BLaER1 treated with 17β-estradiol and CSF1 and Interleukin-3, amounts not matched to agents 10 nM and 100 nM (cell line): ENCODE data around the gene CLDN24.

Experiments
- H3K27ac ChIP-seq, 11 experiments: shearing (Covaris generic); formaldehyde crosslinking; 2 replicates each; pipeline ENCODE4 v1.8.1; 2022
- H3K27me3 ChIP-seq, 11 experiments: shearing (Covaris generic); formaldehyde crosslinking; 2 replicates each; pipeline ENCODE4 v1.8.1; 2022
- H3K36me3 ChIP-seq, 11 experiments: shearing (Covaris generic); formaldehyde crosslinking; 2 replicates each; pipeline ENCODE4 v1.8.1; 2022
- H3K4me1 ChIP-seq, 10 experiments: shearing (Covaris generic); formaldehyde crosslinking; 2 replicates each; pipeline ENCODE4 v1.8.1; 2022
- H3K4me2 ChIP-seq, 11 experiments: shearing (Covaris generic); formaldehyde crosslinking; 2 replicates each; pipeline ENCODE4 v1.8.1; 2022
- H3K4me3 ChIP-seq, 10 experiments: shearing (Covaris generic); formaldehyde crosslinking; 2 replicates each; pipeline ENCODE4 v1.8.1; 2022
- H3K9ac ChIP-seq, 11 experiments: shearing (Covaris generic); formaldehyde crosslinking; 2 replicates each; pipeline ENCODE4 v1.8.1; 2022
- H3K9me3 ChIP-seq, 11 experiments: shearing (Covaris generic); formaldehyde crosslinking; replicated peaks in 1 of 11; 2 replicates each; pipeline ENCODE4 v1.8.1; 2022
- H4K20me1 ChIP-seq, 11 experiments: shearing (Covaris generic); formaldehyde crosslinking; 2 replicates each; pipeline ENCODE4 v1.8.1; 2022
- Cebpa-rat ChIP-seq, 11 experiments: shearing (Covaris generic); IDR thresholded peaks; 2 replicates each; pipeline ENCODE4 v1.8.1; 2022

Gene CLDN24

DNA sequence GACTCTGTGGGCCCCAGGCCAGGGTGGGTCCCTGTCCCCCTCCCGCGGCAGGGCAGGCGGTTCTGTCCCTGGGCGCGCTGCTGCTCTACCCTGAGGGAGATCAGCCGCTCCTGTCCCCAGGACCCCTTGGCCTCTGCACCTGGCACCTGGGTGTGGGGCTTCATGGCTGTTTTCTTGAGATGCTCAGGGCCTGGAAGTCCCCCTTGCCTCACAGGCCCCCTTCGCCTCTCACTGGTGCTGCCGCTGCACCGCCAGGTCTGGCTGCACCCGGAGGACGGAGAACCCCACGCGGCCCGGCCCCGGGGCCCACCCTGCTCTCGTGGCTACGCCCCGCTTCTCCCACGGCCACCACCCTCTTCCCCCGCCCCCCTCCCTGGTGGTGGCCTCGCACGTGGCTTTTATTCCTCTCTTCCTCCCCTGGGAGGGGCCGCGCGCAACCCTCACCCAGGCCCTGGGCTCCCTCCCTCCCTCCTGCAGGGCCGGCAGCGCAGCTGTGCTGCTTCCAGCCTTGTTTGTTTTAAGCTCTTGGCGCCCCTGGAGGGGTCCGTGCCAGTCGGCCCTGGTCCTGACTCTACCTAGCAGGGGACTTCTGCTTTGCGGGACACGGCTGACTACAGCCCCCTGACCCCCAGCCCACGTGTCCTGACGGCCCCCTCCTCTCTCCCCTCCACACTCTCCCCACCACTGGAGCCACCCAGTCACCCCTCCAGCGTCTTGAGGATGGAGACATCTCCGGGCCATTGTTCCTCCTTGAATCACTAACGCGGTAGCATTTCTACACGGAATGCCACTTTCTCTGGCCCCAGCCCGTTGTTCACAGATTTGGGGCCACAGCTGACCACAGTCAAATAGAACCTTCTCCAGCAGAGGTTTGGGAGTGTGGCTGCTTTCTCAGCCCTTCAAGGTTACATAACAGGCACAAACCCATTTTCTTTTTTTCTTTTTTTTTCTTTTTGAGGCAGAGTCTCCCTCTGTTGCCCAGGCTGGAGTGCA lies 20.6 kb upstream of the CLDN24 start:
- peaks cover 33 to 50% (median 45%) of the 10 kb centered on the region in 10 experiments for H3K4me1 ChIP-seq
- TF ChIP-seq Cebpa-rat (IDR thresholded peaks at IDR 0.05) = no peak
- H3K9ac ChIP-seq = peak overlapping the region; percentile 5 to 76 (median 67); a peak in 20 of 22 replicates
- peak overlapping the region; percentile 73 to 88 (median 84) for H3K4me2 ChIP-seq
- peak overlapping the region in 10 of 11 experiments; percentile 18 to 79 (median 62); a peak in 18 of 22 replicates for H3K27ac ChIP-seq
- no peaks in the 10 kb centered on the region for H3K36me3 ChIP-seq
- peak overlapping the region; percentile 21 to 65 (median 46); a peak in 19 of 20 replicates for H3K4me3 ChIP-seq
- no peaks in the 10 kb centered on the region for H3K9me3 ChIP-seq
- peaks cover 0 to 4% (median 0%) of the 10 kb centered on the region in 11 experiments; a peak in 1 of 22 replicates for H3K27me3 ChIP-seq
- H4K20me1 ChIP-seq = no peaks in the 10 kb centered on the region

- TF ChIP-seq Cebpa-rat (IDR thresholded peaks at IDR 0.05) = no peak
- Histone ChIP-seq H3K9ac (peak overlapping the region in 6 of 11 experiments; percentile 8 to 68 (median 33); a peak in 9 of 22 replicates), H3K9me3 (no peaks in the 10 kb centered on the region), H4K20me1 (no peaks in the 10 kb centered on the region), H3K27me3 (peaks cover 0 to 4% (median 0%) of the 10 kb centered on the region in 11 experiments; a peak in 1 of 22 replicates), H3K27ac (peak overlapping the region in 8 of 11 experiments; percentile 4 to 73 (median 41); a peak in 11 of 22 replicates), H3K4me3 (no peak overlapping the region), H3K4me2 (peak overlapping the region; percentile 52 to 95 (median 84)), H3K4me1 (peaks cover 26 to 50% (median 38%) of the 10 kb centered on the region in 10 experiments), H3K36me3 (no peaks in the 10 kb centered on the region)
Measured at GRCh38 chr4:183337833-183338232, 15.6 kb upstream of the CLDN24 start.

DNA sequence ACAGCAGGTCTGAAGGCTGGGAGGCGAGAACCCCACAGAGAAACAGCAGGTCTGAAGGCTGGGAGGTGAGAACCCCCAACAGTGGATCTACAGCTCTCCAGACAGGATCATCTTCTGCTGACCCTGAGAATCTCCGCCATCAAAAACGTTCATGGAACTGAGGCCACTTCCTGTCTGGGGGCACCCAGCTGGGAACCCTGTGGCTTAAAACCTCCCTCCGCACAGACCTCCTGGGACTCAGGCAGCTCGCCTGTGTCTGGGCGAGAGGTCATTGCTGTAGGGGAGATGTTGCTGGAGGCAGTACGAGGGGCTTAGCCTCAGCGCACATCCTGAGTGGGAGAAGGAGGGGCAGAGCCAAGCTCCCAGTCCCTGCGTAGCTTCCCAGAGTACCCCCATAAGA lies 15.1 kb upstream of the CLDN24 start:
- Histone ChIP-seq H3K9ac (peak overlapping the region in 8 of 11 experiments; percentile 3 to 68 (median 24); a peak in 10 of 22 replicates), H3K4me3 (no peak overlapping the region), H4K20me1 (no peaks in the 10 kb centered on the region), H3K27me3 (peaks cover 0 to 1% (median 0%) of the 10 kb centered on the region in 11 experiments; a peak in 1 of 22 replicates), H3K27ac (peak overlapping the region in 9 of 11 experiments; percentile 4 to 73 (median 44); a peak in 12 of 22 replicates), H3K4me1 (peaks cover 22 to 45% (median 34%) of the 10 kb centered on the region in 10 experiments), H3K4me2 (peak overlapping the region; percentile 52 to 95 (median 84)), H3K9me3 (no peaks in the 10 kb centered on the region), H3K36me3 (no peaks in the 10 kb centered on the region)
- no peak for TF ChIP-seq Cebpa-rat (IDR thresholded peaks at IDR 0.05)

DNA sequence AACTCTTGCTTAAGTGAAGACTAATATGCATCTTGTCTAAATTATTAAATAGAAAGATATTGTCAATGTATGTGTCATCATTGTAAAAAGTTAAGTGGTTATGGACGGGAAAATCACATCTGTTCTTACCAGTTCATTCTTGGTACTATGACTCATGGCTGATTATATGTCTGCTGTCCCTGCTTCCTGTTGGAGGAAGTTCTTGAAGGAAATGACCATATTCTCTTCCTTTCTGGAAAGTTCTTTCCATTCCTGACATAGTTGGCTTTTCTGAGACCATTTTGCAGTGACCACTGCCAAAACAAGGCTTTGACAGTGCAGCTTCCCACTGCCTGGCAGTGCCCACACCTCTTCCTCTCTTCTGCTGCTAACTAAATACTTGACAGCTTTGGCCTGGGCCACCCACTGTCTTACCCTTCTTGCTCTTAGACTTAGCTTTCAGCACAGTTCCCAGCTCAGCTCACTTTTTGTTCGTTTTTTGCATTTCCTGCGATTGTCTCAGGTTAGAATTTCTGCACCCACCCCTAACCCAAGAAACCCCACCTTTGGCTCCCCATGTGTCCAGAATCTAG lies 13.2 kb upstream of the CLDN24 start:
- peaks cover 21 to 43% (median 31%) of the 10 kb centered on the region in 10 experiments for H3K4me1 ChIP-seq
- H3K27ac ChIP-seq = peak overlapping the region in 5 of 11 experiments; percentile 14 to 58 (median 41); a peak in 6 of 22 replicates
- no peaks in the 10 kb centered on the region for H3K27me3 ChIP-seq
- no peaks in the 10 kb centered on the region for H3K36me3 ChIP-seq
- no peak overlapping the region for H3K4me3 ChIP-seq
- TF ChIP-seq Cebpa-rat (IDR thresholded peaks at IDR 0.05) = no peak
- H3K9ac ChIP-seq = no peak overlapping the region
- no peaks in the 10 kb centered on the region for H3K9me3 ChIP-seq
- peak overlapping the region; percentile 15 to 71 (median 48); a peak in 20 of 22 replicates for H3K4me2 ChIP-seq
- H4K20me1 ChIP-seq = no peaks in the 10 kb centered on the region

DNA sequence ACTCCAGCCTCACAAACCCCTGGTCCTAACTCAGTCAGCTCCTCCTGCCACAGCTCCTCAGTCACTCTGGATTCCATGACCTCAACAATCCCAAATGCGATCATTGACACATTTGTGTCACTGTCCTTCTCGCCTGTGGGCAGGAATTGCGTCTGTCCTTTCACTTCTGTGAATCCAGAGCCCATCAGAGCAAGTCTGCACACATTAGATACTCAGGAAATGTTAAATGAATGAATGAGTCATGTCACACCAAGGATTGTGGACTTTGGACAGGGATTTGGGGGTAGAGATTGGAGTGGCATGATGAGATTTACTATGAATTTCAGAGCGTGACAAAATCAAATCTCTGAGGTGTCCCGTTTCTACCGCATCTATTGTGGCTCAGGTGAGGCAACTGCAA lies 11.8 kb upstream of the CLDN24 start:
- H3K27me3 ChIP-seq = no peaks in the 10 kb centered on the region
- H3K27ac ChIP-seq = no peak overlapping the region
- H3K4me3 ChIP-seq = no peak overlapping the region
- peak overlapping the region in 3 of 11 experiments; percentile 1 to 31 (median 24); a peak in 3 of 22 replicates for H3K4me2 ChIP-seq
- no peaks in the 10 kb centered on the region for H3K36me3 ChIP-seq
- H3K9me3 ChIP-seq = 0 out of 22 replicates have a peak, but pooled peaks cover 0 to 5% (median 0%) of the 10 kb centered on the region in 11 experiments
- H3K4me1 ChIP-seq = peaks cover 21 to 43% (median 31%) of the 10 kb centered on the region in 10 experiments
- H3K9ac ChIP-seq = no peak overlapping the region
- TF ChIP-seq Cebpa-rat (IDR thresholded peaks at IDR 0.05) = no peak
- no peaks in the 10 kb centered on the region for H4K20me1 ChIP-seq

DNA sequence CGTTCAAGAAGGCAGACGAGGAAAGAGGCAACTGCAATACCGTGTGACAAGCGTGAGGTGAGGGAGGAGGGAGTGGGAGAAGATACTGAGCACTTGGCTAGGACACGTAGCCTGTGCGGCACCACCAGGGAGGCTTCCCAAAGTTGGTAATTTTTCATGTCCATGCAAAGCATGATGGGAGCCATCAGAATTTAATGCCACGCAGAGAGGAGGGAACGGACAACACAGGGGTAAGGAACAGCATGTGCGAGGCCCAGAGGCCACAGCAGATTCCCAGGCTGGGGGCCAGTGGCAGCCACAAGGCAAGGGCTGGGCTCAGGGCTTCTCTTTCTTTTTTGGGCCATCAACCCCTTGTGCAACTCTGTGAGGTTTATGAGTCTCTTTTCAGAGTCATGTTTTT lies 11.0 kb upstream of the CLDN24 start:
- H3K4me3 ChIP-seq = no peak overlapping the region
- no peak overlapping the region for H3K9ac ChIP-seq
- H4K20me1 ChIP-seq = no peaks in the 10 kb centered on the region
- no peak for TF ChIP-seq Cebpa-rat (IDR thresholded peaks at IDR 0.05)
- 0 out of 22 replicates have a peak, but pooled peaks cover 0 to 5% (median 0%) of the 10 kb centered on the region in 11 experiments for H3K9me3 ChIP-seq
- no peaks in the 10 kb centered on the region for H3K27me3 ChIP-seq
- H3K27ac ChIP-seq = no peak overlapping the region
- peaks cover 21 to 40% (median 29%) of the 10 kb centered on the region in 10 experiments for H3K4me1 ChIP-seq
- H3K4me2 ChIP-seq = no peak overlapping the region
- no peaks in the 10 kb centered on the region for H3K36me3 ChIP-seq

GRCh38 chr4:183332447-183332846 lies 10.2 kb upstream of the CLDN24 start:
- Histone ChIP-seq H3K27ac (no peak overlapping the region), H3K9me3 (0 out of 22 replicates have a peak, but pooled peaks cover 0 to 5% (median 0%) of the 10 kb centered on the region in 11 experiments), H3K36me3 (no peaks in the 10 kb centered on the region), H3K9ac (no peak overlapping the region), H4K20me1 (no peaks in the 10 kb centered on the region), H3K4me2 (peak overlapping the region in 1 of 11 experiments; percentile 8; a peak in 1 of 22 replicates), H3K4me3 (no peak overlapping the region), H3K27me3 (no peaks in the 10 kb centered on the region), H3K4me1 (peaks cover 16 to 32% (median 22%) of the 10 kb centered on the region in 10 experiments)
- TF ChIP-seq Cebpa-rat (IDR thresholded peaks at IDR 0.05) = no peak

DNA sequence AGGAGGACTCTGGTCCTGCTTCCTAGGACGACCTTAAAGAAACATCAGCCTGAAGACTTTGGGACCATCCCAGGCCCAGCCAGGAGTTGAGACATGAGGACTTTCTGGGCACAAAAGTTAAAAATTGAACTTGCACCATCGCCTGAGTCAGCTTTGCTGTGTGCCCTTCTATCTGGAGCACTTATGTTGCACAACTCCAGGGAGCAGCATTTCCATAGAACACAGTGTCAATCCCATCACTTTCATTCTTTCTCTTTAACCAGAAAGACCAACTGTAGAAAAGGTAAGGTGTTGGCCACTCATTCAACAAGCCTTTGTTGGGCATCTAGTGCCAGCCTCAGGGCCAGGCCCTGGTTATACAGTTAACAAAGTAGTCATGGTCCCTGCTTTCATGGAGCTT lies 8.6 kb upstream of the CLDN24 start:
- TF ChIP-seq Cebpa-rat (IDR thresholded peaks at IDR 0.05) = peak in 1 of 11 experiments; percentile 20; a peak in 1 of 22 replicates
- no peaks in the 10 kb centered on the region for H3K27me3 ChIP-seq
- no peak overlapping the region for H3K9ac ChIP-seq
- no peaks in the 10 kb centered on the region for H3K36me3 ChIP-seq
- no peak overlapping the region for H3K4me3 ChIP-seq
- H3K9me3 ChIP-seq = peaks cover 6 to 11% (median 9%) of the 10 kb centered on the region in 11 experiments; a peak in 19 of 22 replicates
- no peaks in the 10 kb centered on the region for H4K20me1 ChIP-seq
- H3K4me1 ChIP-seq = peaks cover 7 to 28% (median 11%) of the 10 kb centered on the region in 10 experiments
- no peak overlapping the region for H3K4me2 ChIP-seq
- H3K27ac ChIP-seq = no peak overlapping the region
